Loucy (cell line): ENCODE data around the gene MTCL3.

ENCODE experiments used
- H2AFZ ChIP-seq: fragments of 200-600 bp; sonication (generic); 2 replicates; pipeline ENCODE4 v1.6.0; 2016; ENCODE audit warnings: antibody characterized with exemption, mild to moderate bottlenecking, low read length, moderate library complexity
- H3F3A ChIP-seq: fragments of 200-600 bp; 2 replicates; pipeline ENCODE4 v1.6.0; 2016; ENCODE audit warnings: antibody characterized with exemption, low read depth, mild to moderate bottlenecking
- H3K27me3 ChIP-seq: fragments of 200-600 bp; sonication (generic); 2 replicates; pipeline ENCODE4 v1.6.1; 2014; ENCODE audit warnings: low read length, mild to moderate bottlenecking; ENCODE audit not compliant: insufficient read depth, poor library complexity, severe bottlenecking
- H3K36me3 ChIP-seq: fragments of 200-600 bp; sonication (generic); 2 replicates; pipeline ENCODE4 v1.6.1; 2016; ENCODE audit warnings: low read length; ENCODE audit not compliant: insufficient read depth
- H3K4me1 ChIP-seq: fragments of 200-600 bp; sonication (generic); 2 replicates; pipeline ENCODE4 v1.5.1; 2014; ENCODE audit warnings: low read length, mild to moderate bottlenecking; ENCODE audit not compliant: insufficient read depth, poor library complexity, severe bottlenecking
- H3K4me2 ChIP-seq: fragments of 200-600 bp; sonication (generic); 2 replicates; pipeline ENCODE4 v1.6.0; 2014; ENCODE audit warnings: antibody characterized with exemption, low read length, low read depth, mild to moderate bottlenecking; ENCODE audit not compliant: poor library complexity, severe bottlenecking
- H3K4me3 ChIP-seq: fragments of 200-600 bp; sonication (generic); 2 replicates; pipeline ENCODE4 v1.5.1; 2014; ENCODE audit warnings: low read length, mild to moderate bottlenecking, mixed read lengths; ENCODE audit not compliant: poor library complexity, severe bottlenecking
- H3K79me2 ChIP-seq: fragments of 200-600 bp; sonication (generic); 2 replicates; pipeline ENCODE4 v1.6.1; 2014; ENCODE audit warnings: low read length; ENCODE audit not compliant: insufficient read depth
- H3K9ac ChIP-seq: fragments of 200-600 bp; sonication (generic); 2 replicates; pipeline ENCODE4 v1.6.0; 2014; ENCODE audit warnings: mild to moderate bottlenecking, low read depth, low read length, moderate library complexity; ENCODE audit not compliant: poor library complexity, severe bottlenecking
- H3K9me2 ChIP-seq: fragments of 200-600 bp; sonication (generic); replicated peaks from 2 replicates; pipeline ENCODE4 v1.6.1; 2016; ENCODE audit warnings: low read depth, low read length, mixed read lengths
- H3K9me3 ChIP-seq: fragments of 200-600 bp; sonication (generic); 2 replicates; pipeline ENCODE4 v1.6.1; 2014; ENCODE audit warnings: mild to moderate bottlenecking, antibody characterized with exemption, low read length, low read depth; ENCODE audit not compliant: insufficient read depth
- H4K20me1 ChIP-seq: fragments of 200-600 bp; sonication (generic); 2 replicates; pipeline ENCODE4 v1.6.0; 2014; ENCODE audit warnings: antibody characterized with exemption, low read length, mild to moderate bottlenecking; ENCODE audit not compliant: insufficient read depth, poor library complexity, severe bottlenecking
- EZH2phosphoT487 ChIP-seq: fragments of 200-600 bp; IDR thresholded peaks from 2 replicates; pipeline ENCODE4 v1.6.1; 2018; ENCODE audit warnings: antibody characterized with exemption, mild to moderate bottlenecking, moderate library complexity, borderline replicate concordance
- TF ChIP-seq, protein P1 (sequence below): fragments of 200-600 bp; sonication (generic); conservative IDR thresholded peaks from 2 replicates; pipeline ENCODE4 v1.5.1; 2014; ENCODE audit warnings: mild to moderate bottlenecking, antibody characterized with exemption, low read length

The MTCL3 gene

DNA sequence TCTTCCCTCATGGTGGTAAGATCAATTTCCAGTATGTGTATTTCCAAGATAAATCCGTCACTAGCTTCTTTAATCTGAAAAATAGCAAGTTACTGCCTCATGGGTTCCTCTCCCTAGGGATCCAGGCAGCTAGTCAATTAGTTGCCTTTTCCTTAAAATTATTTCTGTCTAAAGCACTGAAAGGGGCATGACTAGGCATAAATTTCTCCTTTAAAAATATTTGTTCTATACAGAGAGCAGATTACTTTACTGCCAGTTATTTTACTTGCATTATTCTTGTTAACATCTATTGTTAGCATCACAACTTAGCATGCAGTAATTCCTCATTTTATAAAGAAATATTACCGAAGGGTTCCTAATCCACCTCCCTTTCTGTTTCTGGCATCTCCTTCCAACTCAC is 1.4 kb downstream of the MTCL3 start:
- Histone ChIP-seq H3K9me2 (no peaks in the 10 kb centered on the region), H3K4me3 (no peak overlapping the region), H4K20me1 (no peaks in the 10 kb centered on the region), H3K79me2 (peaks cover 22% of the 10 kb centered on the region), H3K36me3 (no peaks in the 10 kb centered on the region), H3K9ac (no peak overlapping the region), H2AFZ (no peak overlapping the region), H3K9me3 (no peaks in the 10 kb centered on the region), H3F3A (no peaks in the 10 kb centered on the region), H3K4me1 (peaks cover 31% of the 10 kb centered on the region), H3K4me2 (no peak overlapping the region), H3K27me3 (no peaks in the 10 kb centered on the region)
- no peak for TF ChIP-seq EZH2phosphoT487
- TF ChIP-seq, protein P1, sequence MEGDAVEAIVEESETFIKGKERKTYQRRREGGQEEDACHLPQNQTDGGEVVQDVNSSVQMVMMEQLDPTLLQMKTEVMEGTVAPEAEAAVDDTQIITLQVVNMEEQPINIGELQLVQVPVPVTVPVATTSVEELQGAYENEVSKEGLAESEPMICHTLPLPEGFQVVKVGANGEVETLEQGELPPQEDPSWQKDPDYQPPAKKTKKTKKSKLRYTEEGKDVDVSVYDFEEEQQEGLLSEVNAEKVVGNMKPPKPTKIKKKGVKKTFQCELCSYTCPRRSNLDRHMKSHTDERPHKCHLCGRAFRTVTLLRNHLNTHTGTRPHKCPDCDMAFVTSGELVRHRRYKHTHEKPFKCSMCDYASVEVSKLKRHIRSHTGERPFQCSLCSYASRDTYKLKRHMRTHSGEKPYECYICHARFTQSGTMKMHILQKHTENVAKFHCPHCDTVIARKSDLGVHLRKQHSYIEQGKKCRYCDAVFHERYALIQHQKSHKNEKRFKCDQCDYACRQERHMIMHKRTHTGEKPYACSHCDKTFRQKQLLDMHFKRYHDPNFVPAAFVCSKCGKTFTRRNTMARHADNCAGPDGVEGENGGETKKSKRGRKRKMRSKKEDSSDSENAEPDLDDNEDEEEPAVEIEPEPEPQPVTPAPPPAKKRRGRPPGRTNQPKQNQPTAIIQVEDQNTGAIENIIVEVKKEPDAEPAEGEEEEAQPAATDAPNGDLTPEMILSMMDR: no peak

DNA sequence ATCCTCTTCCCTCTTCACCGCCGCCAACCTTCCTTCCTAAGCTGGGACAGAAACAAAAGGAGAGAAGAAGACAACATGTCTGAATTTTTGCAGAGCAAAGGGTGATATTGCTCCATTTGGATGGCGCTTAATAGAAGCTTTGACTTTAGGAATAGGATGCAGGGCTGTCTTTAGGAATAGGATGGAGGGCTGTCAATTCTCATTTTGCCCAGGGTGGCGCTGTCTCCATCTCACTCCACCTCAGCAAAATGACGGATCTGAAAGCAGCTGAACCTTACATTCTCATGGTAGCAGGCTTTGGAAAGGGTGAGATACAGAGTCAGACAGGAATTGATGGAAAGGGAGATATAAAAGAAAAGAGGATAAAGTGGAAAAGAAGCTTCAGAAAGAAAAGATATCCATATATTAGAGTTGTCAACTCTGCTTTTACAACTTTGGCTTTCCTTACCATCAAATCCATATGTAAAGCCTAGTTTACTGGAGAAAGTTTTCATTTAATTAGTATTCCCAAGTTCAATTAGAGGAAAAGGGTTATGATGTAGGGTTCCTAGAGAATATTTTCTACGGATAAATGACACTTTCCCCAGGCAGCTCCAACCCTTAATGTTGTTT is 2.4 kb downstream of the MTCL3 start:
- H4K20me1 ChIP-seq: no peaks in the 10 kb centered on the region

DNA sequence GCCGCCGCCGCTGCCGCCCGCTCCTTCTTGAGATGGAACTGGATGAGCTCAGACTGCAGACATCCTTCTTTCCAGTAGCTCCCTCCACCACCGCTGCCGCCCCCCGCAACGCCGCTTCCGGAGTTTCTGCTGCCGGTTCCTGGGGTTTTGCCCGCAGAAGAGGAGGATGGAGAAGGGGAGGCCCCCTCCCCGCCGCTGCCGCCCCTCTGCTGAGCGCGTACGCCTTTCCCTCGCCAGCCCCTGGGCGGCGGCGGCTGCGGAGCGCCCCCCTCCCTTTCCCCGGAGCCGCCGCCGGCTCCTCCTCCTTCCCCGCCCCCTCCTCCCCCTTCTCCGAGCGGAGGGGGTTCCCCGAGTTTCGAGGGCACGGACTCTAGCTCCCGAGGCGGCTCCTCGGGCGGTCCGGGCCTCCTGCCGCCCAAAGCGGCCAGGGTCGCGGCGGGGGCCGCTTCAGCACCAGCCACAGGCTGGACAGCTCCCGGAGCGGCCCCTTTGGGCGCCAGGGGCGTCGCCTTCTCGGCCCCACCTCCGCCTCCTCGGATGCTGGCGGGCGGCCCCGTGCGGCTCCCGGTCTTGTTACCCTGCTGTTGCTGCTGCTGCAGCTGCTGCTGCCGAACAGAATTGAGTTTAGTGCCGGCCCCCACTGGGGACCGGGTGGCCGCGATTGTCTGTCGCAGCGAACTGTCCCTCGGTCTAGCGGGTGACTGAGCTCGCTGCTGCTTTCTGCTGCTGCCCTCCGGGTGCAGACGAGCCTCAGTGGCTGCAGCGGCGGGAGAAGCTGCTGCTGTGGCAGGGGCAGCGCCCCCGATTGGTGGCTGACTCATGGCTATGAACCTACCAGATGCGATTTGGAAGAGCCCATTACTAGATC is 3.1 kb downstream of the MTCL3 start:
- Histone ChIP-seq H3K4me3 (peak overlapping the region; percentile 80), H4K20me1 (no peaks in the 10 kb centered on the region), H3K36me3 (no peaks in the 10 kb centered on the region), H3K9ac (peak overlapping the region; percentile 77), H3K27me3 (no peaks in the 10 kb centered on the region), H2AFZ (peak overlapping the region; percentile 81), H3K9me2 (no peaks in the 10 kb centered on the region), H3K9me3 (no peaks in the 10 kb centered on the region), H3K4me2 (peak overlapping the region; percentile 77), H3K79me2 (peaks cover 22% of the 10 kb centered on the region), H3F3A (no peaks in the 10 kb centered on the region), H3K4me1 (peaks cover 36% of the 10 kb centered on the region)
- TF ChIP-seq, protein P1: no peak
- TF ChIP-seq EZH2phosphoT487: no peak

More for the DNA sequence above, 2.4 kb downstream of the MTCL3 start:
- Histone ChIP-seq H2AFZ (peak overlapping the region; percentile 81), H3K4me2 (peak overlapping the region; percentile 77), H3K9me2 (no peaks in the 10 kb centered on the region), H3K4me1 (peaks cover 33% of the 10 kb centered on the region), H3K9ac (peak overlapping the region; percentile 77), H3K4me3 (peak overlapping the region; percentile 80), H3F3A (no peaks in the 10 kb centered on the region), H3K36me3 (no peaks in the 10 kb centered on the region), H3K79me2 (peaks cover 22% of the 10 kb centered on the region), H3K9me3 (no peaks in the 10 kb centered on the region), H3K27me3 (no peaks in the 10 kb centered on the region)
- TF ChIP-seq EZH2phosphoT487: no peak
- TF ChIP-seq, protein P1: peak; percentile 97
